ENCODE data around the gene CHD6.

CHD6 gene

DNA sequence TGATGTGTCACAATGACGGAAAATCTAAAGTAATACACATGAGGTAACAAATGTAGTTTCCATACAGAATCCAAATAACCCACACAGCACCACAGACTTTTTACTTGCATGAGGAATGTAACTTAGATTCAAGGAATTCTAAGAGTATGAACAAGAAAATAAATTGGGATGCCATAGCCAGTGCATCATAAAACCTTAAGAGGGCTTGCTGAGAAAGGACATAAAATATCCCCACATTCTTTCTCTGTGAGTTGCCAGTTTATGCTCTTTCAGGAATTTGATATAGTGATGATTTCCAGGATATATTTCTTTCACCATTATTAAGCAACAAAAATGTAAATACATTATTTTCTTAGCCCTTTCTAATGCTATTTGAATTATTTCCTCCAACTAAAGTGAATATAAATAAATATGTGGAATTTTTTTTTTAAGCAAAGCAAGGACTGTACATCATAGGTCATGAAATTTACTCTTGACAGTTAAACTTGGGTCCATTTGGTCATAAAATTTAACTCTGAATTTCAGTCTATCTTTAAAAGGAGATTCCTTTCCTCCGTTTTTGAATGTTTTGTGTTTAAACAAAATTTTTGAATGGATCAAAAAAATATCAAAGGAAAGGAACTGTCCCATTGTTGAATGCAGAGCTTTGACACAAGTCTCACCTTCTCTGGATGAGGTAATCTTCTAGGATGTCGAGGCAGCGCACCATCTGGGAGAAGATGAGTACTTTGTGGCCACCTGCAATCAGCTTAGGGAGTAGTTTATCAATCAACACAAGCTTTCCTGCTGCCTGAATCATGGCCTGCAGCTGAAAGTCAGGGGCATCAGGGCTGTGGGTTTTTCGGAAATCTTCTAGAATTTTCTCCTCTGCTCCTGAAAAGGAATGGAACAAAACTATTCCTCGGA, 135.3 kb downstream of the CHD6 start:
- Mint-ChIP-seq H3K4me1 (peaks cover 5% of the 10 kb centered on the region), H3K27me3 (ENCODE audit: low read depth) (no peaks in the 10 kb centered on the region), H3K36me3 (ENCODE audit: low read depth) (peaks cover 78% of the 10 kb centered on the region), H3K27ac (peak overlapping the region; percentile 33 to 42 (median 39)), H3K9me3 (peaks cover 11% of the 10 kb centered on the region), H3K4me3 (no peak overlapping the region)
- TF ChIP-seq, protein P1, sequence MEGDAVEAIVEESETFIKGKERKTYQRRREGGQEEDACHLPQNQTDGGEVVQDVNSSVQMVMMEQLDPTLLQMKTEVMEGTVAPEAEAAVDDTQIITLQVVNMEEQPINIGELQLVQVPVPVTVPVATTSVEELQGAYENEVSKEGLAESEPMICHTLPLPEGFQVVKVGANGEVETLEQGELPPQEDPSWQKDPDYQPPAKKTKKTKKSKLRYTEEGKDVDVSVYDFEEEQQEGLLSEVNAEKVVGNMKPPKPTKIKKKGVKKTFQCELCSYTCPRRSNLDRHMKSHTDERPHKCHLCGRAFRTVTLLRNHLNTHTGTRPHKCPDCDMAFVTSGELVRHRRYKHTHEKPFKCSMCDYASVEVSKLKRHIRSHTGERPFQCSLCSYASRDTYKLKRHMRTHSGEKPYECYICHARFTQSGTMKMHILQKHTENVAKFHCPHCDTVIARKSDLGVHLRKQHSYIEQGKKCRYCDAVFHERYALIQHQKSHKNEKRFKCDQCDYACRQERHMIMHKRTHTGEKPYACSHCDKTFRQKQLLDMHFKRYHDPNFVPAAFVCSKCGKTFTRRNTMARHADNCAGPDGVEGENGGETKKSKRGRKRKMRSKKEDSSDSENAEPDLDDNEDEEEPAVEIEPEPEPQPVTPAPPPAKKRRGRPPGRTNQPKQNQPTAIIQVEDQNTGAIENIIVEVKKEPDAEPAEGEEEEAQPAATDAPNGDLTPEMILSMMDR (IDR thresholded peaks at IDR 0.05; ENCODE audit: unreplicated experiment in 3 of 3): no peak

DNA sequence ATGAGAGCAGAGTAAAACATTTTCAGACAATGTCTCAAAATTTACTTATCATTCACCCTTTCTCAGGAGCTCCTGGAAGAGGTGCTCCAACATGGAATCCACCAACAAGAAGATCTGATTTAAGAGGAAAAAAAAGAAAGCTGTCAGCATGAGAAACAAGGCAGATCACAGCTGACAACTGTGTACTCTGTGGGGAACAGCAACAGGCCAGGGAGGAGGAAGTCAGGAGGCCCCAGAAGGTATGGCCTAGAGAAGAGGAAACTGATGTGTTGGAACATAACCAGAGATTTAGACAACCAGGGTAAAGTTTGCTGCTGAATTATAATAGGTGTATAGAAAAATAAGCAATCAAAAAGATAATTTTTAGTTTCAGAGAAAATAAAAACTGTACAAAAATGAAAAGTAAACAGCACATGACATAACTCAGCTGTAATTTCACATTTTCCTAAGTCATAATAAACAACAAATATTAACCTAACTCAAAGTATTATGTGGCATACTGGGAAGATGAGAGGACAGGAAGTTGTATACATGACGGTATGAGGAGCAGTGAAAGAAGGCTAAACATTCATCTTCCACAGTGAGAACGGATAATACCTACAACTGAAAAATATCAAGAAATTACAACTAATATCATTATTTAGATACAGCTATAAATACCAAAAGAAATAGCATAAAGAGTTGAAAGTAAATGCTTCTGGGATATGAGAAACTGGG, 138.0 kb downstream of the CHD6 start:
- H3K9me3 Mint-ChIP-seq: peaks cover 11% of the 10 kb centered on the region
- H3K4me1 Mint-ChIP-seq: peaks cover 22% of the 10 kb centered on the region
- TF ChIP-seq, protein P1 (IDR thresholded peaks at IDR 0.05; ENCODE audit: unreplicated experiment in 3 of 3): no peak
- H3K36me3 Mint-ChIP-seq (ENCODE audit: low read depth): peaks cover 76% of the 10 kb centered on the region
- no peaks in the 10 kb centered on the region for H3K27me3 Mint-ChIP-seq (ENCODE audit: low read depth)
- H3K4me3 Mint-ChIP-seq: no peak overlapping the region
- H3K27ac Mint-ChIP-seq: no peak overlapping the region

DNA sequence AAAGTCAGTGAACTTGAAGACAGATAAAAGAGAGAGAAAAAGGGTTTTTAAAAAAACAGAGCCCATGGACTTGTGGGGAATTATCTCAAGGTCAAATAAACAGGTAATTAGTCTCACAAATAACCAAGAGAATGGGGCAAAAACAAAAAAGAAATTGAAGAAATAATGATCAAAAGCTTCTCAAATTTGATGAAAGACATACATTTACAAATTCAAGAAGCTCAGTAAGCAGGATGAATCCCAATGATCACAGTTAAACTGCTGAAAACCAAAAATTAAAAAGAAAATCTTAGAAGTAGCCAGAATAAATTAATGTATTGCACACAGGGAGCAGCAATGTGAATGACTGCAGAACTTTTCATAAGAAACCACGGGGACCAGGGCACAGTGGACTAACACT, 139.1 kb downstream of the CHD6 start:
- TF ChIP-seq, protein P1 (IDR thresholded peaks at IDR 0.05; ENCODE audit: unreplicated experiment in 3 of 3): no peak
- peaks cover 11% of the 10 kb centered on the region for H3K9me3 Mint-ChIP-seq

DNA sequence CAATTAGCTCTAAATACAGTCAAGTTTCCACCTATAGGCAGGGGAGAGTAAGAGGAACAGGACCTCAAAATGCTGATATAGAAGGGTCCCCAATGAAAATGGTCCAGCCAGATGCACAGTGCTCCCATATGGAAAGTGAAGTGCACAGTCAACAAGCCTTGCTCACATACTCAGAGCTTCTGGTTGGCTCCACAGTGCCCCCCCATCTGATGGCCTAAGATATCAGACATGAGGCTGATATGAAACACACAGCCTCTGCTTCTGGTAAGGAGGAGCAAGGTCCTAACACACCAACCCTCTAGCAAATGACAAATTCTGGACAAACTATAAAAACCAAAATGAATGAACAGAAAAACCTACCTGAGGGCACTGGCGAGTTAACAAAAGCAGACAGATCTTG, 140.2 kb downstream of the CHD6 start:
- peaks cover 71% of the 10 kb centered on the region for H3K36me3 Mint-ChIP-seq (ENCODE audit: low read depth)
- no peaks in the 10 kb centered on the region for H3K27me3 Mint-ChIP-seq (ENCODE audit: low read depth)
- no peak overlapping the region for H3K4me3 Mint-ChIP-seq
- peaks cover 11% of the 10 kb centered on the region for H3K9me3 Mint-ChIP-seq
- peaks cover 40% of the 10 kb centered on the region for H3K4me1 Mint-ChIP-seq
- H3K27ac Mint-ChIP-seq: no peak overlapping the region
- TF ChIP-seq, protein P1 (IDR thresholded peaks at IDR 0.05; ENCODE audit: unreplicated experiment in 3 of 3): no peak

More for the DNA sequence above, 139.1 kb downstream of the CHD6 start:
- Mint-ChIP-seq H3K4me3 (no peak overlapping the region), H3K4me1 (peaks cover 31% of the 10 kb centered on the region), H3K27ac (no peak overlapping the region), H3K36me3 (ENCODE audit: low read depth) (peaks cover 72% of the 10 kb centered on the region), H3K27me3 (ENCODE audit: low read depth) (no peaks in the 10 kb centered on the region)

DNA sequence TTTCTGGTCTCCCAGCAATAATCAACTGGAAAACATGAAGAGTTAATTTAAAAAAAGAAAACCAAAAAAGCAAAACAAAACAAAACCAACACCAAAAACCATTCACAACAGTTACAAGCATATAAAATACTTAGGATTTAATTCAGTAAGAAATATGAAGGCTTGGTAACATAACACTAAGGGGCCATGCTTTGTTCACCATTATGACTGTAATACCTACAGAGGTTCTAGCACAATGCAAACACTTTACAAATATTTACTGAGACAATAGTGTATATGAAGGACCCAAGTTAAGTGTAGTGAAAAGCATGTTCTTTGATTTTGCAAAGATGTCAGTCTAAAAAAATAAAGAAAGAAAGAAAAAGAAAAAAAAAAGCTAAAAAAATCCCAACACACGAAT, 141.7 kb downstream of the CHD6 start:
- Mint-ChIP-seq H3K36me3 (ENCODE audit: low read depth) (peaks cover 76% of the 10 kb centered on the region), H3K27me3 (ENCODE audit: low read depth) (no peaks in the 10 kb centered on the region), H3K4me1 (peaks cover 40% of the 10 kb centered on the region), H3K9me3 (peaks cover 11% of the 10 kb centered on the region), H3K27ac (peak overlapping the region; percentile 79 to 87 (median 83)), H3K4me3 (no peak overlapping the region)
- TF ChIP-seq, protein P1 (IDR thresholded peaks at IDR 0.05; ENCODE audit: unreplicated experiment in 3 of 3): no peak

Measured in nephron (organoid).